Stomach (tissue), 9 donors: ENCODE measurements around the gene GDF7. TPM values are rescaled to one million over a fixed set of nuclear protein-coding genes. Genes with fewer than 3 reads are reported as not detected.
A peak's percentile ranks its signal among the peaks of the same experiment; 100 is the strongest.

Experiments used
- DNase-seq, 2 donors: peaks; one replicate each; pipeline versions ENCODE4 v3.0.0 to v3.0.0-alpha.2; 2013 to 2019
- H3K27ac ChIP-seq, 5 donors: fragments of 200-600 bp in 4 of 5; sonication (generic) in 4 of 5; one replicate each; pipeline ENCODE4 v1.5.1; 2013 to 2019; ENCODE audit warnings: mild to moderate bottlenecking in 1 of 5, moderate library complexity in 1 of 5
- H3K27me3 ChIP-seq, 3 donors: fragments of 200-600 bp; sonication (generic); one replicate each; pipeline ENCODE4 v1.5.1; 2017 to 2019; ENCODE audit warnings: mixed run types in 1 of 3
- H3K36me3 ChIP-seq, 4 donors: fragments of 200-600 bp; sonication (generic); 1 replicate in 3 of 4; 2 replicates in 1 of 4; pipeline ENCODE4 v1.5.1; 2016 to 2019
- H3K4me1 ChIP-seq, 4 donors: fragments of 200-600 bp; sonication (generic); one replicate each; pipeline ENCODE4 v1.5.1; 2016 to 2019
- H3K4me3 ChIP-seq, 4 donors: fragments of 200-600 bp; sonication (generic) in 3 of 4; one replicate each; pipeline ENCODE4 v1.5.1; 2016 to 2019; ENCODE audit warnings: mild to moderate bottlenecking in 1 of 4
- H3K9me3 ChIP-seq, 4 donors: fragments of 200-600 bp; sonication (generic); one replicate each; pipeline ENCODE4 v1.5.1; 2016 to 2019
- CTCF ChIP-seq, 7 experiments: fragments of 450-650 bp in 4 of 7; fragments of 200-600 bp in 3 of 7; sonication (generic) in 3 of 7; IDR thresholded peaks; one replicate each; pipeline ENCODE4 v1.5.1; 2016 to 2019; ENCODE audit warnings: antibody characterized with exemption in 7 of 7, control low read depth in 2 of 7, mild to moderate bottlenecking in 1 of 7
- EP300 ChIP-seq: sonication (generic); formaldehyde crosslinking; IDR thresholded peaks from one replicate; pipeline ENCODE4 v1.6.1; 2017; ENCODE audit warnings: antibody characterized with exemption
- POLR2A ChIP-seq, 4 donors: fragments of 450-650 bp; IDR thresholded peaks; one replicate each; pipeline ENCODE4 v1.6.1; 2016; ENCODE audit warnings: antibody characterized with exemption in 4 of 4, control low read depth in 2 of 4, mild to moderate bottlenecking in 1 of 4, moderate library complexity in 1 of 4
- POLR2AphosphoS5 ChIP-seq, 3 donors: sonication (generic); formaldehyde crosslinking; IDR thresholded peaks; one replicate each; pipeline ENCODE4 v1.6.1; 2016; ENCODE audit warnings: antibody characterized with exemption in 3 of 3
- WGBS, 5 donors: extraction: QIAGEN DNeasy Blood & Tissue Kit in 3 of 5; methylation state at CpG; one replicate each; pipeline versions ENCODE4 v1.1.5 to v1.1.7; 2013 to 2018; 5-methylcytosine and 5-hydroxymethylcytosine counted together
- intact Hi-C: fragments of 100-400 bp; cut with DNase I; formaldehyde crosslinking; loops from one replicate; pipeline ENCODE4 v1.15.1; 2023; ENCODE audit warnings: low total_unique reads
- polyA plus RNA-seq, 3 donors: library from polyadenylated mRNA; stranded (reverse); fragments of 200-250 nt; gene quantifications; one replicate each; pipeline ENCODE4 v1.2.3, GENCODE V29; 2013
- total RNA-seq, 5 donors: library from RNA; depleted of rRNA; stranded (reverse); fragments of >200 nt; gene quantifications; one replicate each; pipeline versions ENCODE4 v1.1.0 to v1.2.3, GENCODE V29; 2014 to 2016
- donor health status: healthy with polysubstance abuse.
- donor health status: Bipolar disorder and iron deficiency.
- donor health status: healthy.

GDF7 gene
- total and polyA plus RNA-seq, 8 donors: 0.10 to 1.3 (median 0.37) TPM; not detected in 3

DNA sequence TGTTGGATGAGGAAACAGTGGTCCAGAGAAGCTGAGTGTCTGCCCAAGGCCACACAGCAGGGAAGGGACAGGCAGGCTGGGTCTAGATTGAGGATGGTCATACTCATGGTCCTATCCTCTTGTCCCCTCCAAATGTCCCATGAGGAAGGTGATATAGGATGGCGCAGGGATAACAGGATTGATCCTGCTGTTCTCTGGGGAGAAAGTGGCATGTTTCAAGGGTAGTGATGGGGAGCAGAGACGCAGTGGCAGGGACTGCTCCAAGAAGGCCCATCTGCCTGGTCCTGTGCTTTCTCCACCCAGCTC is 40.6 kb upstream of the GDF7 start:
- H3K9me3 ChIP-seq: no peaks in the 10 kb centered on the region
- TF ChIP-seq POLR2AphosphoS5 (IDR thresholded peaks at IDR 0.05) (no peak), EP300 (no peak), CTCF (IDR thresholded peaks at IDR 0.05) (no peak), POLR2A (IDR thresholded peaks at IDR 0.05) (no peak)
- 93 to 100% (median 99%) methylated on average over 1 to 2 of the region's 2 CpGs for WGBS, 5 donors
- intact Hi-C loops: no loop called here
- no peak for DNase-seq
- peak overlapping the region; percentile 73 to 97 (median 75) for H3K27ac ChIP-seq
- H3K4me3 ChIP-seq: no peak overlapping the region
- peaks cover 28 to 61% (median 49%) of the 10 kb centered on the region in 4 donors for H3K36me3 ChIP-seq
- H3K4me1 ChIP-seq: peaks cover 19 to 47% (median 37%) of the 10 kb centered on the region in 4 donors
- no peaks in the 10 kb centered on the region for H3K27me3 ChIP-seq

DNA sequence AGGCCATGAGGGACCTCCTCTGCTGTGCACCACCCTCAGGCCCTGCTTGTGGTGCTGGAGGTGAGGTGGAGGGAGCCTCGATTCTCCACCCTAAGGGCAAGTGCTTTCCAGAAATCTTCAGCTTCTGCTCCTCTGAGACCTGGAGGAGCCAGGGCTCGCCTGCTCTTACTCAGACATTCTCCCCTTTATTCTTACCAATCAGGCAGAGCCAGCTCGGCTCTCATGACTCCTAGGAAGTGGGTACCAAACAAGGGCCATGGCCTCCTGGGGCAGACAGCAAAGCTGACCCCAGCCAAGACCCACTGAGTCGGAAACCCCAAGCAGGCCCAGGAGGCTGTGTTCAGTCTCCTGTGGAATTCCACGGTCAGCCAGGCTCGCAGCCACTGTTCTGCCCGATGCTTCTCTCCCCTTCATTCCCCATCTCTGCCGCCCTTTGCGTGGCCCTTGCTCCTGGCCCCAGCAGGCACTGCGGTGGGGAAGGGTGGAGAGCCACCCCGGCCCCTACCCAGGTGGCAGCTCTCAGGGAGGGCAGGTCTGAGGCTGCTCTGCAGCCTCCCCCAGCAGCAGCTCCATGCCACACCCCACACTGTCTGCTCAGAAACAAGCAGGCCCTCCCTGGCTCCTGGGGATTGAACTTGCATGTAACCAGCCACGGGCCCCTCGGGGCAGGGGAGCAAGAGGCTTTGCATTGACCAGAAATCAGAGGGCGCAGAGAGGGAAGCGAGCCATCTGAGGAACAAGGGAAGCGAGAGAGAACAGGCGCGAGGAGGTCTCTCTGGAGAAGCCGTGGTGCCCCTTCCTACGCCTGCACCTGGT is 40.0 kb upstream of the GDF7 start:
- DNase-seq: no peak
- intact Hi-C loops: no loop called here
- Histone ChIP-seq H3K4me1 (peaks cover 19 to 46% (median 37%) of the 10 kb centered on the region in 4 donors), H3K4me3 (no peak overlapping the region), H3K27ac (peak overlapping the region; percentile 73 to 97 (median 75)), H3K9me3 (no peaks in the 10 kb centered on the region), H3K27me3 (no peaks in the 10 kb centered on the region), H3K36me3 (peaks cover 27 to 55% (median 45%) of the 10 kb centered on the region in 4 donors)
- WGBS, 5 donors: 73 to 86% (median 78%) methylated on average over 20 of the region's 20 CpGs
- no peak for TF ChIP-seq POLR2AphosphoS5 (IDR thresholded peaks at IDR 0.05)
- no peak for TF ChIP-seq EP300
- TF ChIP-seq CTCF (IDR thresholded peaks at IDR 0.05): no peak
- no peak for TF ChIP-seq POLR2A (IDR thresholded peaks at IDR 0.05)

DNA sequence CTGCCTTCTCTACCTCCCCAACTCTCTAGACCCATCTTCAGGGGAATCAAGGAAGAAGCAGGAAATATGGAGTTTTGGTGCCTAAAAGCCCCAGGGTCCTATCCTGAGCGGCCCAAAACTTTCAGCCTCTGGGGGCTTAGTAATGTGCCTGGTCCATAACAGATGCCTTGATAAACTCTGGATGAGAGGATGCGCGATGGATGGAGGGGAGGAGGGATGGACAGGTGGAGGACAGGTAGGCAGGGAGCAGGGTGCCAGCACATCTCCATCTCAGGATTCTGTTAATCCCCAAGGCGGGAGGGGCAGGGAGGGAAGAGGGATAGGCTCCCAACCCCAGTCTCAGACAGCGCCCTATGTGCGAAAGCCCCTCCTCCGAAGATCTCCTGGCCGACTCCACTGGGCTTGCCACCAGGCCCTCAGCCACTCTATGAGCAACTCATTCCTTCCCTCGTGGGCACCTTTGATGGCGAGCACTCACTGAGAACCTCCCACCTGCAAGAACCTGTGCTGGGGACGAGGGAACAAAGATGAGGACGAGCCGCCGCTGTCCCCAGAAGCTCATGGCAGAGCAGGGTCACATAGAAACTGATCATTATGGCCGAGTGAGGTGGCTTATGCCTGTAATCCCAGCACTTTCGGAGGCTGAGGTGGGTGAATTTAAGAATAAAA is 39.1 kb upstream of the GDF7 start:
- WGBS, 5 donors: 86 to 92% (median 91%) methylated on average over 14 to 16 of the region's 16 CpGs

More for the DNA sequence above, 39.1 kb upstream of the GDF7 start:
- Histone ChIP-seq H3K4me3 (no peak overlapping the region), H3K27me3 (no peaks in the 10 kb centered on the region), H3K4me1 (peaks cover 19 to 53% (median 39%) of the 10 kb centered on the region in 4 donors), H3K9me3 (no peaks in the 10 kb centered on the region), H3K27ac (peak overlapping the region in 4 of 5 donors; percentile 73 to 97 (median 79)), H3K36me3 (peaks cover 18 to 54% (median 38%) of the 10 kb centered on the region in 4 donors)
- intact Hi-C loops: no loop called here
- no peak for TF ChIP-seq CTCF (IDR thresholded peaks at IDR 0.05)
- no peak for TF ChIP-seq POLR2A (IDR thresholded peaks at IDR 0.05)
- TF ChIP-seq POLR2AphosphoS5 (IDR thresholded peaks at IDR 0.05): no peak
- TF ChIP-seq EP300: no peak
- DNase-seq: no peak
